ENCODE measurements around the gene ABCG1.

Gene ABCG1

DNA sequence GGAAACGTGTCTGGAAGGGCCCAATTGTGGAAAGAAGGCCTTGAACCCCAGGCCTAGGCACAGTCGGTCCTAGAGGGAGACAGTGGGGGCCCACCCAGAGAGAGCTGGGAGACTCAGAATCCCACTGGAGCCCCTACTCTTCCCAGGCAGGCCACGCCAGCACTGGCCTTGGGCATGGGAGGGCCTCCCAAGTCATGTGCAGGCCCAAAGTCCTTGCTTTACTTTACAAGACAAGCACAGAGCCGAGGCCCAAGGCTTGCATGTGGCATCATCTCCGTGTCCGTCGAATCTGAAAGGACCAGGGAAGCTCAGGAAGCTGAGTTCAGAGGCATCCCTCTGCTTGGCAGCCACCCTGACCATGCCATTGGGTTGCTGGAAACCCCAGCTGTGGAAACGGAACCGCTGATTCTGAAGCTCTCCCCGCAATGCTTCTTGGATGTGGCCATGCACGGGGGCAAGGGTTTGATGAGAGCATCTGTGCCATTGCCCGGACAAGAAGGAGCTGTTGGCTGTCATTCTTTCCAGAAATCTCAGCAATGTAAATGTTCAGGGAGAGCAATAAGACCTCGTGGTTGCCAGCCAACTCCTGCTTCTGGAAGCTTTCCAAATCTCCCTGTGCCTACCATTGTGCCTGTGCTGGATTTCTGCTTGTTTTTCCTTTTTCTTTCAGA lies 32.8 kb downstream of the ABCG1 start:
- FAIRE-seq: no peak
- TF ChIP-seq POLR2A (IDR thresholded peaks at IDR 0.05; ENCODE audit: low read depth, low read length): no peak
- no peak for DNase-seq (ENCODE audit: insufficient read length, low spot score)

DNA sequence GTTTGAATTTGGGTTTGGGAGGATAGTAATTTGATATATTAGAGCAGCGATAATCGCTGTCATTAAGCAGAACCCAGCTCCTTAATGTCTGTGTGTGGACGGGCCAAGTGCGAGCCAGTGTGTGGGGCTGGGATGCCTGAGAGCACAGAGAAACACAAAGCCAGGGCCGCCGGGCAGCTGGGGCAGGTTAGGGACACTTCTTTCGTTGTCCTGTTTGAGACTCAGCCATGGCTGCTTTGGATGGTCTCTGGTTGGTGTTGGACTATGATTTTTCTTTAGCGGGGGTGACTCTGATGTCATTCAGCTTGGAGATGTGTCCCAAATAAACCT lies 33.4 kb downstream of the ABCG1 start:
- FAIRE-seq: no peak

DNA sequence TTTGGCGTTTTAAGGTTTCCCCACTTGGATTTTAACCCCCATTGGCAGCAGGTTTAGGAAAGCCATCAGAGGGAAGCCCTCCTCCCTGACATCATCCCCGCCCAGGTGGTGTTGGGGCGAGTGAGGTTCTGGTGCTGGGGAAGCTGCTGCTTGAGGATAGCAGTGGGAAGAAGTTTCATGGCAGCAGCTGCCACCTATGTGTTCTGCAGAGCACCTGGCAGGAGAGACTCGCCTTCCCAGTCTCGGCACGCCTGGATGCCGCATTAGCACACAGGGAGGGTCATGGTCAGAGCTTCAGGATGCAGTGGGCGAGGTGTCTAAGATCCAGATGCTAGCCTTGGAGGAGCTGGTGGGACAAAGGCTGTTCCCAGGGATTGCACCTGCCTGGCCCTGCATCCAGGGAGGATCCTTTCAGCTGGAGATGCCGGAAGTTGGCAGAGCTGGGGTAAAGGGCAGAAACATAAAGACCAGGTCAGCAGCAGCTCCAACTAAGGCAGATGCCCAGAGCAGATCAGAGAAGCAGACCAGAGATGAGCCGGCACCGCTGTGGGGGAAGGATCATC lies 33.9 kb downstream of the ABCG1 start:
- no peak for DNase-seq (ENCODE audit: insufficient read length, low spot score)
- TF ChIP-seq POLR2A (IDR thresholded peaks at IDR 0.05; ENCODE audit: low read depth, low read length): no peak
- FAIRE-seq: no peak

More for the DNA sequence above, 33.4 kb downstream of the ABCG1 start:
- DNase-seq (ENCODE audit: insufficient read length, low spot score): no peak
- no peak for TF ChIP-seq POLR2A (IDR thresholded peaks at IDR 0.05; ENCODE audit: low read depth, low read length)

DNA sequence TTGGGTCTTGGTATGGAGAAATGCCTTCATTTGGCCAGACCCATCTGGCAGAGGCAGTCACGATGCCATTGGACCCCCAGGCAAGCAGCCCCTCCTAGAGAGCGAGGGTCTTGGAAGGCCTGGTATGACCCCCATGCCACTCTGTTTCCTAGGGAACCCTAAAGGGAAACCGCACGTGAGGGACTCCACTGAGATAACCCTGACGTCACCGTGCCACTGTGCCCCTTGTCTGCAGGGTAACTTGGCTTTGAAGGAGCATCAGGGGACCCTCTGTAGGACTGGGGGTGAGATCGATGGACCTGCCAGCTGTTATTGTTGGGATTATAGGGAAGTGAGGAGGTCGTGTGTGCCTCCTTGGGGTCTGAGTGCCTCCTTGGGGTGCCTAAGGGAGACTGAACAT lies 34.5 kb downstream of the ABCG1 start:
- FAIRE-seq (no peak), DNase-seq (ENCODE audit: insufficient read length, low spot score) (no peak)
- TF ChIP-seq POLR2A (IDR thresholded peaks at IDR 0.05; ENCODE audit: low read depth, low read length): no peak

DNA sequence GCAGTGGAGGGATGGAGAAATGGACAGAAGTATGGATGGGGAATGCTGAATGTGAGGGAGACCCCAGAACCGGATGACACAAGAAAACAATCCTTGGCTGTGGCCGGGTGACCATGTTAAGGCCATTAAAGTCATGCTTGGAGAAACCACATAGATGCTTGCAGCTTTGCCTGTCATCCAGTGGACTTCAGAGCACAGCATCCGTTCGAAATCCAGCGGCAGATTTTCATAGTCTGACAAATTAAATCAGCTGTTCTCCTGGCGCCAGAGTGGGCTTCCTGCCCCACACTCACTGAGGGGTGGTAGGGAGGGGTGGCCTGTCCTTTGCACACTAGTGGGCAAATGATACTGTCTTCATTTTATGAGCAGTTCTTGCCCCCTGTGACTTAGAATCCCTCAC lies 35.1 kb downstream of the ABCG1 start:
- FAIRE-seq (no peak), DNase-seq (ENCODE audit: insufficient read length, low spot score) (no peak)
- no peak for TF ChIP-seq POLR2A (IDR thresholded peaks at IDR 0.05; ENCODE audit: low read depth, low read length)

DNA sequence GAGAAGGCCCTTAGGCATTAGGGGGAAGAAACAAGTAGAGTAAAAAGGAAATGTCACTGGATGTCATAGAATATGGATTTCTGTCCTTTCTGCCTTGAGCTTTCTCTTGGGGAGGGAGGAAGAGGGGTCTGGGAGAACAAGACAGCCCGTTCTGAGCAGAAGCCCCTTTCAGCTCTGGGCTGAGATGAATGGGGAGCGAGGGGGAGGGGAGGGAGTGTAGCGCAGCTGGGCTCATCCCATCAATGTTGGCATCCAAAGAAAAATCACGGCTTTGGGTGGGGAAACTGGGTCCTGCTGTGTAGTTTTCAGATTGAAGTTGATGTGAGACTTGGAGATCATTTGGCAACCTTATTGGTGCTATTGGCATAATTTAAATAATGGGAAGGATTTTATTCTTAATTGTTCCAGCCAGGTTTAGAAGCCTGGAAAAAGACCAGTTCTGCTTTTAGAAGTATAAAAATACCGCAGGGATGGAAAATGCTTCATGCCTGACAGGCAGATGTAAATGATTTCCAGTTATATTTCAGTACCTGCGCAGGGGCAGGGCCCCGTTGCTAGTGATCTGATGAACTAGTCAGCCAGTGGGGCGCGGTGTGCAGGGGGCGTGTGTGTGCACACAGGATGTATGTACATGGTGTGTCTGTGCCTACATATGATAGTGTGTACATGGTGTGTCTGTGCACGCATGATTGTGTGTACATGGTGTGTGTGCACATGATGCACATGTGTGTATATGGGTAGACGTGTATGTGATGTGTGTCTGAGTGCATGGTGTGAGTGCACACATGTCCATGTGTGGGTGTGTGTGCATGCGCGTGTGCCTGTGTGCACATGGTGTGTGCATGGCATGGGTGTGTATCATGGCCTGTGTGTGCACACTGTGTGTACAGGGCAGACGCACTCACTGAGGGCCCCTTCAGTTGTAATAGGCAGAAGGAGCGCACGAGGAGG lies 36.0 kb downstream of the ABCG1 start:
- no peak for TF ChIP-seq POLR2A (IDR thresholded peaks at IDR 0.05; ENCODE audit: low read depth, low read length)
- FAIRE-seq (no peak), DNase-seq (ENCODE audit: insufficient read length, low spot score) (no peak)

GRCh38 chr21:42255825-42256224 lies 36.9 kb downstream of the ABCG1 start:
- FAIRE-seq: no peak
- no peak for DNase-seq (ENCODE audit: insufficient read length, low spot score)
- no peak for TF ChIP-seq POLR2A (IDR thresholded peaks at IDR 0.05; ENCODE audit: low read depth, low read length)

DNA sequence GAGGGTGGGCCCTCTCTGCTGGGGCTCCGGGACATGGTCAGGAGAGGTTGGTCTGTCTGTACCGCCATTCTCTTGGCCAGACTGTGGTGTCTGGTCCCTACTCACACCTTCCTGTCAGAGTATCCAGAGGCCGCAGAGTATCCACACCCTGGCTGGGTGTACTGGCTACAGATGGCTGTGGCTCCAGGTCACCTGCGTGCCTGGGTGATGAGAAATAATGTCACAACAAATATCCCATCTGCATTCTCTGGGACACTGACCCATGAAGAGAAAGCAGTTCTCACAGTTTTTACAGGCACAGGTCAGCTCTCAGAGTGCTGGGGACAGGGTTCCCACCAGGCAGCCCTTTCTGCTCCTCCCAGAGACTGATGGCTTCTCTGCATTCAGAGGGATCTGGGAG lies 37.4 kb downstream of the ABCG1 start:
- FAIRE-seq (no peak), DNase-seq (ENCODE audit: insufficient read length, low spot score) (no peak)
- no peak for TF ChIP-seq POLR2A (IDR thresholded peaks at IDR 0.05; ENCODE audit: low read depth, low read length)

DNA sequence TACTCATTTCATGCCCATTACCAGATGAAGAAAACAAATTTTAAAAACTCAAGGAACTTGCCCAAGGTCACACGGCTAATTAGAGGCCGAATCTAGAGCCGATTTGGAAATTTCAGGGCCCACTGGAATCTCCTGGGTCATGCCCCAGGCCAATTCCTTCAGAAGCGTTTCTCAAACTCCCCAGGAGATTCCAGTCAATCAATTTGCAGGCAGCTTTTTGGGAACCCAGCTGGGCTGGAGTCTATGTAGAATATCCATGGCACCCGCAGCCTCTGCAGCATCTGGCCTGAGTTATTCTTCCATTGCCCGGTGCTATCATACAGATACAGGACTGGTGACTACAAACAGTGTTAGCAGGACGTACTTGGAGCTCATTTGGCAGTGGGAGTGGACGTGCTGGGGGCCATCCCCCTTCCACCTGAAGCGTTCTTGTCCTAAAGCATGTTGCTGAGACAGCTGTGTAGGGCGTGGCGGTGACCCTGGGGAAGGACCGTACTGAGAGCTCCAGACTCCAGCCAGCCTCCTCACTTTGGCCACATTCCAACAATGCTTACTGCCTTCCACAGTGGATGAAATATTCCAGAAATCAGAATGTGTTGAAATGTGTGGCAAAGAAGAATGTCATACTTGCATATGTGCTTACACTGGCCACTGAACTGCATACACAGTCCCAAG lies 38.3 kb downstream of the ABCG1 start:
- FAIRE-seq (no peak), DNase-seq (ENCODE audit: insufficient read length, low spot score) (no peak)
- no peak for TF ChIP-seq POLR2A (IDR thresholded peaks at IDR 0.05; ENCODE audit: low read depth, low read length)

DNA sequence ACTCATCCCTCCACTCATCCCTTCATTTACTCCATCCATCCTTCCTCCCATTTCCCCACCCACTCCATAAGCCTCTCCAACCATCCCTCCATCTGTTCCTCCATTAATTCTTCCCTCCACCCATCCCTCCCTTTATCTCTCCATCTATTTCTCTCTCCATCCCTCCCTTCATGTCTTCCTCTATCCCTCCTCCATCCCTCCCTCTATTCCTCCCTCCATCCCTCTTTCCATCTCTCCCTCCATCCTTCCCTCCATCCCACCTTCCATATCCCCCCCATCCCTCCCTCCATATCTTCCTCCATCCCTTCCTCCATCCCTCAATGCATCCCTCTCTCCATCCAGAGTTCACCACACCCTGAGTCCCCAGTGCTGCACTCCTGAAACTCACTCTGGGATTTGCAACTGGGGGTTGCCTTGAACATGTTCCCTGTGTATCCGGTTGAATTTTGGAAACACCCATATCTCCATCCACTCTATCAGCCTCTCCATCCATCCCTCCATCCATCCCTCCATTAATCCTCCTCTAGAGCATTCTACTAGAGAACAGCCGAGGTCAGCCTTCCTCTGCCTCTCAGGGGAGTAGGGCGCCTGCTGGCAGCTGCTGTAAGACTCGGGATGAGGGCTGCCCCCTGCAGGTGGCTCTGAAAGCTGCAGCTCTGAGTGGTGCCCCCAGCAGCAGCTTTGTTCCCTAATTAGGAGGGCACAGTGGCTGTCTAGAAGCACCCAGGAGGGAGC lies 39.4 kb downstream of the ABCG1 start:
- FAIRE-seq: no peak
- TF ChIP-seq POLR2A (IDR thresholded peaks at IDR 0.05; ENCODE audit: low read depth, low read length): no peak
- peak; percentile 83 for DNase-seq (ENCODE audit: insufficient read length, low spot score)

- TF ChIP-seq POLR2A (IDR thresholded peaks at IDR 0.05; ENCODE audit: low read depth, low read length): no peak
- FAIRE-seq (no peak), DNase-seq (ENCODE audit: insufficient read length, low spot score) (no peak)
Observed at GRCh38 chr21:42258885-42259407, 40.0 kb downstream of the ABCG1 start.

- DNase-seq (ENCODE audit: insufficient read length, low spot score) (no peak), FAIRE-seq (no peak)
- TF ChIP-seq POLR2A (IDR thresholded peaks at IDR 0.05; ENCODE audit: low read depth, low read length): no peak
Observed at GRCh38 chr21:42260121-42260520, 41.2 kb downstream of the ABCG1 start.

GRCh38 chr21:42261829-42262200 lies 42.9 kb downstream of the ABCG1 start:
- no peak for DNase-seq (ENCODE audit: insufficient read length, low spot score)
- no peak for TF ChIP-seq POLR2A (IDR thresholded peaks at IDR 0.05; ENCODE audit: low read depth, low read length)
- FAIRE-seq: no peak

Data from H54 (cell line).